Thoracic aorta (tissue), 2 donors: ENCODE results near the gene SHISAL1. TPM values are rescaled to one million over a fixed set of nuclear protein-coding genes. Genes with fewer than 3 reads are reported as not detected.

Experiments
- ATAC-seq: fragments of 150-250 bp; one replicate; pipeline ENCODE4 v1.8.0; 2017; ENCODE audit warnings: low read depth; ENCODE audit not compliant: insufficient number of reproducible peaks, low FRiP score
- DNase-seq: peaks from one replicate; pipeline ENCODE4 v3.0.0-alpha.2; 2020; ENCODE audit warnings: low spot score
- H3K27ac ChIP-seq, 2 donors: fragments of 200-600 bp; sonication (generic); 1 replicate in 1 of 2; 2 replicates in 1 of 2; pipeline ENCODE4 v1.5.1; 2016; ENCODE audit warnings: mild to moderate bottlenecking in 2 of 2, moderate library complexity in 2 of 2
- H3K27me3 ChIP-seq: fragments of 200-600 bp; sonication (generic); replicated peaks from 2 replicates; pipeline ENCODE4 v1.6.0; 2016; ENCODE audit warnings: mild to moderate bottlenecking; ENCODE audit not compliant: insufficient read depth
- H3K36me3 ChIP-seq: fragments of 200-600 bp; sonication (generic); one replicate; pipeline ENCODE4 v1.5.1; 2016
- H3K4me1 ChIP-seq, 2 donors: fragments of 200-600 bp; sonication (generic); 1 replicate in 1 of 2; 2 replicates in 1 of 2; pipeline versions ENCODE4 v1.5.1 to v1.6.0; 2016; ENCODE audit warnings: low read depth in 2 of 2, mild to moderate bottlenecking in 1 of 2; ENCODE audit not compliant: control insufficient read depth in 1 of 2
- H3K4me3 ChIP-seq: fragments of 200-600 bp; sonication (generic); 2 replicates; pipeline ENCODE4 v1.5.1; 2016; ENCODE audit warnings: mild to moderate bottlenecking
- H3K9me3 ChIP-seq: fragments of 200-600 bp; sonication (generic); 2 replicates; pipeline ENCODE4 v1.5.1; 2016
- total RNA-seq, 2 donors: library from RNA; depleted of rRNA; stranded (reverse); fragments of >200 nt; gene quantifications; one replicate each; pipeline versions ENCODE4 v1.1.0 to v1.2.3, GENCODE V29; 2016
- TF ChIP-seq, protein P1 (sequence below): fragments of 200-600 bp; sonication (generic); IDR thresholded peaks from one replicate; pipeline ENCODE4 v1.5.1; 2019; ENCODE audit warnings: antibody characterized with exemption

Gene SHISAL1
- total RNA-seq, 2 donors from 2014 or later, result 0.81 to 3.4 TPM

DNA sequence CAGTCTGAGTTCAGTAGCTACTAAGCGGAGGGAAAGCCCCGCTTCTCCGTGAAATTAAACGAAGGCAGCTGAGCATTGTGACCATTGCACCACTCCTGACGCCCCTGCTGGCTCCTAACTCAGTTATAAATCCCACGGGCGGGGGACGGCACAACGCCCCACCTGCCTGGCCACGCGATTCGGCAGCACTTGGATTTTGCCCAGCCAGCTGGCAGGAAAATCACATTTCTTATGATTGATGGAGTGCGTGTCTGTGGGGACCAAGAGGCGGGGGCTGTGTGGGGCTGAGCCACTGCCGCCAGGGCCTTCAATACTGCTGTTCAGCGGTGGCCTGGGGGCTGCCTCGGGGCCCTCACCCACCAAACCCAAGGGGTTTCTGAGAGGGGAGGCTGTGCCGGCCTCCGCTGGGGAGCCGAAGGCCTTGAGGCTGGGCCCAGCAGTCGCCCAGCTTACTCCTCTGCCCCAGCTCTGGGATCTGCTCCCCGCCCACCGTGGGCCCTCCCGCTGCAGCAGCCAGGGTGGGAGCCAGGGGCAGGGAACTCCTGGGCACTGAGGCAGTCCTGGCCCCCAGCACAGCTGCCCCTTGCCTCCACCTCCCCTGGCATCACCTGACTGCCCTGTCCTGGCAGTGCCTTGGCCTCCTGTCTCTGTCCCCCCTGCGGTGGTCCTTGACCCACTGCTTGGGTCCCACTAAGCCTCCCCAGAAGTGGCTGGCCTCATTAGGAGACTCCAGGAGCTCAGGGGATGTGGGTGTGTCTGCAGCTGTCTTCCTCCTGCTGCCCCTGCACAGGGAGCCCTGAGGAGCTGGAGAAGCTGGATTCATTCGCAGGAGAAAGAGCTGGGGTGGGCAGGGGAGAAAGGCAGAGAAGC is 30.7 kb downstream of the SHISAL1 start:
- H3K9me3 ChIP-seq, result no peaks in the 10 kb centered on the region
- DNase-seq, result no peak
- H3K27me3 ChIP-seq, result no peaks in the 10 kb centered on the region
- H3K27ac ChIP-seq, result no peak overlapping the region
- no peak for ATAC-seq
- TF ChIP-seq, protein P1, sequence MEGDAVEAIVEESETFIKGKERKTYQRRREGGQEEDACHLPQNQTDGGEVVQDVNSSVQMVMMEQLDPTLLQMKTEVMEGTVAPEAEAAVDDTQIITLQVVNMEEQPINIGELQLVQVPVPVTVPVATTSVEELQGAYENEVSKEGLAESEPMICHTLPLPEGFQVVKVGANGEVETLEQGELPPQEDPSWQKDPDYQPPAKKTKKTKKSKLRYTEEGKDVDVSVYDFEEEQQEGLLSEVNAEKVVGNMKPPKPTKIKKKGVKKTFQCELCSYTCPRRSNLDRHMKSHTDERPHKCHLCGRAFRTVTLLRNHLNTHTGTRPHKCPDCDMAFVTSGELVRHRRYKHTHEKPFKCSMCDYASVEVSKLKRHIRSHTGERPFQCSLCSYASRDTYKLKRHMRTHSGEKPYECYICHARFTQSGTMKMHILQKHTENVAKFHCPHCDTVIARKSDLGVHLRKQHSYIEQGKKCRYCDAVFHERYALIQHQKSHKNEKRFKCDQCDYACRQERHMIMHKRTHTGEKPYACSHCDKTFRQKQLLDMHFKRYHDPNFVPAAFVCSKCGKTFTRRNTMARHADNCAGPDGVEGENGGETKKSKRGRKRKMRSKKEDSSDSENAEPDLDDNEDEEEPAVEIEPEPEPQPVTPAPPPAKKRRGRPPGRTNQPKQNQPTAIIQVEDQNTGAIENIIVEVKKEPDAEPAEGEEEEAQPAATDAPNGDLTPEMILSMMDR, result no peak
- H3K36me3 ChIP-seq, result no peaks in the 10 kb centered on the region
- no peak overlapping the region for H3K4me3 ChIP-seq
- H3K4me1 ChIP-seq, result no peaks in the 10 kb centered on the region

DNA sequence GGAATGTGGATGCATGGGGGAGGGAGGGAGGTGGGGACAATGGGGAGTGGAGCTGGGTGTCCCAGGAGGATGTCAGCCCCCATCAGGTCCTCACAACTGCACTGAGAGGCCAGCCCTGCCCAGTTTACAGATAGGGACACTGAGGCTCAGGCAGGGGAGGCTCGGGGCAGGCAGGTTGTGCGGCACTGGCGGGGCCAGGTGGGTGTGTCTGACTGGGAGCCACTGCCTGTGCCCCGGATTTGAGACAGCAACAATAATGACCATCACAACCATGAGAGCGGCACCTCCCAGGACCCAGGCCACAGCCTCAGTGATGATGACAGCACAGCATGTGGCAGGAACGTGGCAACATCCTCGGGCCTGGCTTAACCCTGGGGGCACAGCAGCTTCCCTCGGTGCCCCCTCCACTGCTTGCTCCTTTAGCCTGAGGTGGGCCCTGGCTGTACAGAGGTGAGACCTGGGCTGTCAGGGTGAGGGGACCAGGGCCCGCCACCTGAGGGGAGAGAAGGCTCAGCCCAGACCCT is 32.0 kb downstream of the SHISAL1 start:
- DNase-seq, result no peak
- H3K27ac ChIP-seq, result no peak overlapping the region
- no peaks in the 10 kb centered on the region for H3K4me1 ChIP-seq
- no peak overlapping the region for H3K4me3 ChIP-seq
- no peak for ATAC-seq
- no peaks in the 10 kb centered on the region for H3K27me3 ChIP-seq
- no peaks in the 10 kb centered on the region for H3K36me3 ChIP-seq
- TF ChIP-seq, protein P1, result no peak
- no peaks in the 10 kb centered on the region for H3K9me3 ChIP-seq

DNA sequence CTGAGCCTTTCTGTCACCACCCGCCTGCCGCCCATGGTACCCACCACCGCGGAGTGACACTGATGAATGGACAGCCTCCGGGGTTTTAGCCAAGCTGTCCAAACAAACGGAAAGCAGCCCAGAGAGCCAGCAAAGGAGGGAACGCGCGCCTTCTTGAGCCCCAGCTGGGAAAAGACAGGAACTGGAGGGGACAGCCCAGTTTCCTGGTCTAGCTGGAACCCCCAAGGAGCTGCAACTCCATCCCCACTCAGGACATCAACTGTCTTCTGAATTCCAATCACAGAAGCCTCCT is 33.7 kb downstream of the SHISAL1 start:
- DNase-seq (no peak), ATAC-seq (no peak)
- no peak overlapping the region for H3K4me3 ChIP-seq
- no peaks in the 10 kb centered on the region for H3K27me3 ChIP-seq
- H3K4me1 ChIP-seq, result no peaks in the 10 kb centered on the region
- TF ChIP-seq, protein P1, result no peak
- no peak overlapping the region for H3K27ac ChIP-seq
- H3K9me3 ChIP-seq, result no peaks in the 10 kb centered on the region
- no peaks in the 10 kb centered on the region for H3K36me3 ChIP-seq

DNA sequence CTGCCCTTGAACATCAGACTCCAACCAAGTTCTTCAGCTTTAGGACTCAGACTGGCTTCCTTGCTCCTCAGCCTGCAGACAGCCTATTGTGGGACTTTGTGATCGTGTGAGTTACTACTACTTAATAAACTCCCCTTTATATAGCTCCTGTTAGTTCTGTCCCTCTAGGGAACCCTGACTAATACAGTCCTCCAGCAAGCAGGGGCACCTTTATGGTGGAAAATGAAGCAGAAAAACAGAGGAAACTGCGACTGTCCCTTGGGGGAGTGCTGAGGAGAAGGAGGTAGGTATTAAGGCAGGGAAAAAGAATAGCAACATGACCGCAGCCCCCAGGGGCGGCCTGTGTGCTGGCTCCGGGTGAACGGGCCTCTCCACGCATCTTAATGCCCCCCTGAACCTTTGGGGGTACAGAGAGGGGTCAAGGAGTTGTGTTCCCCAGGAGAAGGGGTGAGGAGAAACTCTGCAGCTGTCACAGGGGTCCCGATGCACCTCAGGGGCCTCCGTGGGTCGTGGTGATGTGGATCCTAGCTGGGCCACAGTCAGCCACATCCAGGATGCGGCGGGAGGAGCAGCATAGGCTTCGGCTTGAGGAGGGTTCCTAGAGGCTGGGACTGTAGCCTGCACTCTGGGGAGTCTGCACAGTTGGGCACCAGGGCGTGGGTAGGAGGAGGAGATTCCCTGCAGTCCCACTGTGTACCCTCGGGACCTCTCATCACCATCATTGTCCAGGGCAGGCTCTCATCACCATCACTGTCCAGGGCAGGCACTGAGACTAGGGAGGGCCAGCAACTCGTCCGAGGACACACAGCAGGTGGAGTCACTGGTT is 34.3 kb downstream of the SHISAL1 start:
- H3K9me3 ChIP-seq, result no peaks in the 10 kb centered on the region
- no peaks in the 10 kb centered on the region for H3K36me3 ChIP-seq
- no peaks in the 10 kb centered on the region for H3K4me1 ChIP-seq
- DNase-seq (no peak), ATAC-seq (no peak)
- H3K27ac ChIP-seq, result no peak overlapping the region
- TF ChIP-seq, protein P1, result no peak
- no peak overlapping the region for H3K4me3 ChIP-seq
- H3K27me3 ChIP-seq, result no peaks in the 10 kb centered on the region
